DMS114 treated with DMSO at 0.1 percent for 48 hours (cell line): ENCODE results near the gene GBA3.

Source experiments
- DNase-seq: peaks from one replicate; lab custom pipeline; 2025; ENCODE audit not compliant: unreplicated experiment; lab: John Stamatoyannopoulos, UW

GBA3 gene

DNA sequence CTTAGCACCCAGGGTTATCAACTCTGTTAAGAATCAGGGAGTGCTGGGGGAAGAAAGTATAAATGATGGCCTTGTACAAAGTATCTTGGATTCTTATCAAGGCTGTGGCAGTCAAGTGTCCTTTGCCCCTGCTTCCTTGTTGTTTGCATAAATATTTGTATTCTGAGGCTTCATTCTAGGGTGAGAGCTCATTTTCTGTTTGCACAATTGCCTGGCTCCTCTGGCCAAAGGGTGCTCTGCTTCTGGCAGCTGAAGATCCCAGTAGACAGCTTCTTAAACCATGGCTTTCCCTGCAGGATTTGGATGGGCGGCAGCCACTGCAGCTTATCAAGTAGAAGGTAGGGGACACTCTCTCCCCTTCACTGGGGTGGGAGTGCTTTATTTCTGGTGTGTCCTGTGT is at the start of gene GBA3:
TSS of gene GBA3 (plus strand) at position 202 of the 400 bp plus-strand sequence.
- no peak for DNase-seq

DNA sequence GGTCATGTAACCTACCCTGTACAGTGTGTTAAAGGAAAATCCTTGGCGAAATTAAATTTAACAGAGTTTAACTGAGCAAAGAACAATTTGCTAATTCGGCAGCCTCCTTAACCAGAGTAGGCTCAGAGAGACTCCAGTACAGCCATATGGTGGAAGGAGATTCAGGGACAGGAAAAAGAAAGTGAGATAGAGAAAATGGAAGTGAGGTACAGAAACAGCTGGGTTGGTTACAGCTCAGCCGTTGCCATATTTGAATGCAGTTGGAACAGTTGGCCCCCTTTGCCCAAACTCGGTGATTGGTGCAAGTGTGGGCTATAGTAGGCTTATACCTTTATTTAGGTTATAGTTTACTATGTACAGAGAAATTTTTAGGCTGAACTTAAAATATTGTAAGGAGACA is 48.8 kb upstream of the GBA3 start:
- DNase-seq, result no peak

- no peak for DNase-seq
These were observed 47.1 kb upstream of the GBA3 start for GRCh38 chr4:22645481-22646182.

GRCh38 chr4:22648996-22649395 is 43.7 kb upstream of the GBA3 start:
- DNase-seq, result no peak

GRCh38 chr4:22650771-22651170 is 42.0 kb upstream of the GBA3 start:
- DNase-seq, result no peak

- DNase-seq, result no peak
These were observed 39.0 kb upstream of the GBA3 start for GRCh38 chr4:22653752-22654151.

DNA sequence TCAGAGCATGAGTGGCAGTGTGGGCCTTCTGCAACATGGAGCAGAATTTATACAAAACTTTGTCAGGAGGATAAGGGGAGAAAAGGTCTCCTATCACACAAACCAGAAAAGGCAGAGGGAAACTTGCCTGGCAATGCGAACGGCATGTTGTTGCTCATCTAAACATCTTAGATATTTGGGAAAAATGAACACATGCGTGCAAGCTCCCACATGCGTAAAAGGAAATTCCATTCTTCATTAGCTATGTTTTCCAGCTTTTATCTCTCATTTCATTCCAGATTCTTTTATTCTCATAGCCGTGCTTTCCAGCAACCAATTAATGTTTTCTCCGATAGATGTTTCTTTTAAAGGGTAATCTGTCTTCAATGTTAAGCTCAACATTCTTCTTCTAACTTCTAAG is 31.3 kb upstream of the GBA3 start:
- DNase-seq, result no peak

DNA sequence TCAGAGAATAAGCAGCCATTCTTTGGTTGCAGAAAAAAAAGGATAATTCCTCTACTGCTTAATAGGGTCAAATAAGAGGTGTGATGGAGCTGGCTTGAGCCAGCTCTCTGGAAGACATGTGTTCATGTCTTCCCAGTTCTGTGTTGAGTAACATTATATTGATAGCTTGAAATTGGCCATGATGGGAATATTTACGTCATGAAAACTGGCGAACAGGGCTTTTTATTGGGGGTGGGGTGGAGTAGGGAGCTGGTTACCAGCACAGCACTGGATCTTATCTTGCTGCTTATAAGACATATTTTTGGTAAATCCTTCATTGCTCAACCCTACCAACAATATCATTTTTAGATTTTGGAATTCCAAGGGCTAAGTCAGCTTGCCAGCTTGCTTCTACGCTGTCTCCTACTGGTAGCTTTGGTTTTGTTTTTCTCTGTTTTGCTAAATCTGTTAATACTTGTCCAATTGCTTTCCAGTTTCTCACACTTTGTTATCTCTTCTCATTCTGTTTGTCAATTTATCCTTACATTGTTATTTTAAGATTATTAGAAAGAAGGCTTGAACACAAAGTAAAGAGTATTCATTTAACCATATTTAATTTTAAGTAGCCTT is 25.3 kb upstream of the GBA3 start:
- no peak for DNase-seq

DNA sequence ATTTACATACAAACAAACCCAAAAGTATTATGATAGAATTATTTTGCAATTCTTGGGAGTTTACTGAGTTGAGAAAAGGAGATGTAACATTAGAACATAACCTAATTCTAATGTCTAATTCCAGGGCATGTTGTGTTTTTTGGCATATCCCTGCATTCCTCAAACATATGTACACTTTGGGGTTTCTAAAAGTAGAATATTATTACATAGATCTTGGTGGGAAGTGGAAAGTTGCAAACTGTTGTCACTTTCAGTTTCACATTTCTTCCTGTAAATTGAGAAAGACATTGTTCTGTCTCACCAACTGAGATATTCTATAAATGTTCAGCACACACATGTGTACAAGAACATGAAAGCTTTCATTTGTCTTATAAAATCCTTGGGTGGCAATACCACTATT is 24.4 kb upstream of the GBA3 start:
- DNase-seq, result no peak

DNA sequence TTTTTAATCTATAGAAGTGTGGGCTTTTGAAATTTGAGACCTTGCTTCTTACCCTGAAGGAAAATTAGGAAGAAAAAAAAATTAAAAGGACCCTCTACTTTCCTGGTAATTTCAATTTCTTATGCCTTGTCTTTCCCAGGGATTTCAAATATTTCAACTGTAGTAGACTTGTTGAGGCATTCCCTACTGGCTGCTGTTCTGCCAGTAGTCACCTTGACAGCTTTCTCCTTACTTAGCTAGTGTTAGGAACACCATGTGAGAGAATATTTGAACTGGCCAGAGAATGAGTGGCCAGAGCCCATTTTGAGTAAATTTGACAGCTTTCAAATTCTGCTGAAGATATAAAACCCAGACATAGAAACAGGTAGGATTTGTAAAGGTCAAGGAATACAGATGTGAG is 24.0 kb upstream of the GBA3 start:
- DNase-seq, result no peak

DNA sequence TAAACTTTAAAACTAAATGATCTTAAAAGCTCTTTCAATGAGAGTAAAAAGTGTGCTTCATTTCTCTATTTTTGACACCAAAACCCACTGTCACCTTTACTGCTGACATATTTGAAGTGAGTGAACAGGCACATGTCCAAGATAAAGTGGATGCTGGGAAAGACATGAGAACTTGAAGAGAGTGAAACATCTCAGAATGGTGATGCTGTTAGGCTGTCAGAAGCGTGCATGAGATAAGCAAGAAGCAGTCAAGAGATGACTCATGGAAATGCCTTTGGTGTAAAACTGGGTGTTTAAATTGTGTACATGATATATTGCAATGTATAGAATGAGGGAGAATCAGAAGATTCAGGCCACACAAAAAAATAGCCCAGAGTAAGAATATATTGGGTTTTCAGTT is 21.8 kb upstream of the GBA3 start:
- no peak for DNase-seq

DNA sequence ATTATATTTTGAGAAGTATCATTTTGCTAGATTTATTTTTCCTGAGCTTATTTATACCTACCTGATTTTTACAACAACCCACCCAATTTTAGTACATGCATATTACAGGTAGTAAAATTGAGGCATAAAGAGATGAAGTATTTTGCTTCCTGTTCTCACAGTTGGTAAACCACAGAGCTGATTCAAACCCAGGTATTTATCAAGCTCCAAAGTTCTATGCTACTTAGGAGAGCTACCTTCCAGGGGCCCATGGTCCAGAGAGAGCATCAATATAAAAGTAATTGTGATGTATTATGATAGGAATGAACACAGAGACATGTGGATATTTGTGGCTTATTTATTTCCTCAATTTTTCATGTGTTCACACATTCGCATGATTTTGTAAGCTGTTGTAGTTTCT is 20.2 kb upstream of the GBA3 start:
- DNase-seq, result no peak

DNA sequence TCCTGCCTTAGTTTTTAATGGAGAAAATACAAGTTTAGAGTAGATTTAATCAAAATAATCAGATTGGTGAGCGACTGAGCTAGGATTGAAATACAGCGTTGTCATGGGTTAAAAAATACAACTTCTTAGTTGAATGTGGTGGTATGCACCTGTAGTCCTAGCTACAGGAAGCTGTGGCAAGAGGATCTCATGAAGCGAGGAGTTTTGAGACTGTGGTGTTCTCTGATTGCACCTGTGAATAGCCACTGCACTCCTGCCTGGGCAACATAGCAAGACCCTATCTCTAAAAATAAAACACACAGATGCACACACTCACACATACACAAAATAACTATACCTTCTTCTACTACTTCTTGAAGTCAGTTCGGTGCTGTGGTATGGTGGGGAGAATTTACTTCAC is 19.8 kb upstream of the GBA3 start:
- DNase-seq, result no peak

DNA sequence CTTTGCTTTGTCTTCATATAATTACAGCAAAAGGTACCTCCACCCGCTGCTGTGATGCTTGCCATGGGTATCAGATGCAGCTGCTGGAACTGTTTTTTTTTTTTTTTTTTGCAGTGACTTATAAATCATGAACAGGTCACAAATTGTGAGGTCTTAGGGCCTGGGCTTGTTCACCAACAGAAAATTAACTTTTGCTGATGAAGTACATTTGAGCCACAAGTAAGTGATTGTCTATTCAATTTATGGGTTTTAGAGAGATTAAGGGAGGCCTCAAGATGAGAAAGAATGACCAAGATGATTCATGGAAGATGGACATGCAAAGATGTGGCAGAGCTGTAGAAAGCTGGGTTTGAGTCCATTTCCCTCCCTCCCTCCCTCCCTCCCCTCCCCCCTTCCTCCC is 18.0 kb upstream of the GBA3 start:
- no peak for DNase-seq

DNA sequence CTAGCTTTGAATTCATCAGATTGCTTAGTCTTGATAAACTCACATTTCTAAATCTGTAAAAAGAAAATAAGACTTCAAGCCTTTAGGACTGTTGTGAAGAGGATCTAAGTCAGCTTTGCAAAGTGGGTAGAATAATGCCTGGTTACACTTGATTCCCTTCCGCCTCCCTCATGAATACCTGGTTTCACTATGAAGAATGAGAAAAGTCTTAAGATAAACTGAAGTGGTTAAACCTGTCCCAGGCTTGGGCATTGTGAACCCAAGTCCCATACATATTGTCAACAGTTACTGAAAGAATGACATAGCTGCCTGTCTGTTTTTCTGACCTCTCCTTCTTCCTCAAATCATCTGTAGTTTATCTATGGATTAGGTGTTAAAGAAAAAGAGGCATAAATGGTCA is 16.7 kb upstream of the GBA3 start:
- no peak for DNase-seq

DNA sequence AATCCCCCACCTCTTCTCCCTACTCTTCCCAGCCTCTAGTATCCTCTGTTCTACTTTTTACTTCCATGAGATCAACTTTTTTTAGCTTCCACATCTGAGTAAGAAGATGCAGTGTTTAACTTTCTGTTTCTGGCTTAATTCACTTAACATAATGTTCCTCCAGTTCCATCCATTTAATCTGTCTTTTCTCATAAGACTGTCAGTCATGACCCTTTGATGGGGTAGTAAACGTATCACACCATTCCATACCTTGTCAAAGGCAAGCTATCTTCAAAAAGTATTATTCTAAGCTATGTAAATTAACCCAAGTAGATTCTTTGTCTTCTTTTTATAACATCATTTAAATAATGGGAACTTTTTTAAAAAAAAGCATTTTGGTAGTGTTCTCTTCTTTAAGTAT is 15.0 kb upstream of the GBA3 start:
- no peak for DNase-seq

GRCh38 chr4:22678940-22679854 is 13.5 kb upstream of the GBA3 start:
- DNase-seq, result no peak

GRCh38 chr4:22680065-22680642 is 12.6 kb upstream of the GBA3 start:
- no peak for DNase-seq

GRCh38 chr4:22683726-22684125 is 9.0 kb upstream of the GBA3 start:
- DNase-seq, result no peak

DNA sequence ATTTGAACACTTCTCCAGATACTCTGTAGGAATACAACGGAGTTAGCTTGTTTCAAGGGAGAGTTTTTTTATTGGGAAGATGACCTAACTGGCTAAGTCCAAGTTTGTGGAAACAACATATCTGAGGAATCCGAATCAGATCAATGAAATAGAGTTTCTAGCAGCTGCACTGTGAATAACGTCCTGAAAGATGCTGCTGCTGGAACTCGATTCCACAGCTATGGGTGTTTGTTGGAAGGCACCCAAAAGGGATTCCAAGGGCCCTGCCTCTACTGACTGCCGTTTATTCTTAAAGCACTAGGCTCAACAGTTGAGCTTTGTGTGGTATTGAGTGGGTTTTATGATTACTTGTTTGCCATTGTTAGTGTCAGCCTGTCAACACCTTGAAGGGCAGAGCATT is 6.6 kb upstream of the GBA3 start:
- no peak for DNase-seq

DNA sequence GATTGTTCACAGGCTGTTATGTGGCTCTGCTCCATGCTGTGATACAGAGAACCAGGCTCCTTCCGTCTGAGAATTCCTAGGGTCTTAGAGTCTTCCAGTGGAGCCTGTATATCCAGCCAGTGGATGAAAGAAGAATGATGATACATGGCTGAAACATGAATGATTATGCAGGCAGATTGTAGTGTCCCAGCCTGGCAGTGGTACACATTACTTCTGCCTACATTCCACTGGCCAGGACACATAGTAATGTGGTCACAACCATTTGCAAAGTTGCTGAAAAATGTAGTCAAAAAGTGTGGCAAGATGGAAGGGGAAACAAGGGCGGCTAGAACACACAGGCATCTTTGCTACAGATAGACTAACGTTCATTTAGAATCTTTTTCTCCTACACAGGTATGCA is 4.5 kb upstream of the GBA3 start:
- no peak for DNase-seq

GRCh38 chr4:22689428-22689827 is 3.3 kb upstream of the GBA3 start:
- no peak for DNase-seq
